ENCODE results near the gene ATP8B4. TPM values are rescaled to one million over a fixed set of nuclear protein-coding genes. Genes with fewer than 3 reads are reported as not detected.

The ATP8B4 gene
- total and polyA plus RNA-seq, 2 of the 8 experiments (the other 6 are each of a cell fraction or from before 2014, with no cell fraction given) = 0.17 to 0.24 TPM

- Histone ChIP-seq H2BK120ac (replicated peaks; ENCODE audit: low read depth, low read length) (no peak overlapping the region), H3K27ac (ENCODE audit: low read depth, low read length) (no peak overlapping the region), H2BK15ac (ENCODE audit: low read length) (no peak overlapping the region), H3K9ac (replicated peaks in 1 of 4; ENCODE audit: extremely low read depth in 1 of 4, low read depth in 3 of 4, low read length in 3 of 4) (no peak overlapping the region), H3K14ac (ENCODE audit: insufficient read length) (no peak overlapping the region), H2AK5ac (ENCODE audit: low read depth, low read length) (no peak overlapping the region), H2AFZ (ENCODE audit: low read length) (no peak overlapping the region), H3K27me3 (replicated peaks in 1 of 4; ENCODE audit: control insufficient read depth in 3 of 4, extremely low read depth in 1 of 4, insufficient read depth in 3 of 4, low read length in 3 of 4) (peaks cover 0 to 1% (median 0%) of the 10 kb centered on the region in 4 experiments; a peak in 1 of 7 replicates), H3K79me1 (ENCODE audit: low read depth, low read length) (no peaks in the 10 kb centered on the region), H2BK5ac (ENCODE audit: low read depth, low read length) (no peak overlapping the region), H4K20me1 (replicated peaks in 1 of 2; ENCODE audit: control insufficient read depth in 1 of 2, insufficient read depth in 2 of 2, low read length in 2 of 2) (no peaks in the 10 kb centered on the region), H3K9me3 (ENCODE audit: insufficient read depth in 2 of 2, low read depth in 1 of 2, low read length in 1 of 2) (no peaks in the 10 kb centered on the region), H2BK12ac (ENCODE audit: low read depth, low read length) (no peak overlapping the region), H2BK20ac (ENCODE audit: low read length) (no peak overlapping the region), H4K91ac (replicated peaks; ENCODE audit: insufficient read length, low read length) (no peak overlapping the region), H3K4me1 (replicated peaks in 1 of 4; ENCODE audit: control insufficient read depth in 3 of 4, insufficient read depth in 4 of 4, low read length in 3 of 4) (no peaks in the 10 kb centered on the region; a peak in 1 of 7 replicates), H3K4ac (replicated peaks; ENCODE audit: insufficient read length, low read depth, low read length) (no peak overlapping the region), H3K56ac (replicated peaks; ENCODE audit: insufficient read length, low read depth, low read length) (no peak overlapping the region), H3K23ac (ENCODE audit: insufficient read length) (no peak overlapping the region), H3K18ac (ENCODE audit: extremely low read depth, low read length) (no peak overlapping the region), H3K36me3 (ENCODE audit: control insufficient read depth in 2 of 4, insufficient read depth in 4 of 4, low read length in 3 of 4) (no peaks in the 10 kb centered on the region), H3K23me2 (ENCODE audit: low read depth, low read length) (no peaks in the 10 kb centered on the region), H3K4me2 (ENCODE audit: insufficient read depth in 1 of 2, low read depth in 2 of 2, low read length in 2 of 2) (no peak overlapping the region), H4K8ac (ENCODE audit: extremely low read depth, insufficient read depth, low read length) (no peak overlapping the region), H4K5ac (ENCODE audit: insufficient read length, low read depth, low read length) (no peak overlapping the region), H3K4me3 (ENCODE audit: extremely low read depth in 1 of 4, insufficient read depth in 2 of 4, low read depth in 3 of 4, low read length in 4 of 4) (no peak overlapping the region), H3K79me2 (ENCODE audit: control insufficient read depth in 1 of 2, insufficient read depth in 2 of 2, low read length in 2 of 2) (no peaks in the 10 kb centered on the region)
- WGBS, 2 experiments (ENCODE audit: extremely low coverage in 1 of 2, insufficient coverage in 1 of 2, insufficient read length in 1 of 2, insufficient replicate concordance in 2 of 2, low coverage in 1 of 2, low lambda C conversion rate in 2 of 2, missing lambda C conversion rate in 1 of 2) = 90% methylated on average over 1 of the region's 1 CpG; no CpG with 5 or more reads in 1 of the 2 experiments
- no peak for FAIRE-seq
- no peak for DNase-seq (ENCODE audit: low read depth in 1 of 2, low spot score in 2 of 2)
- POLR2A ChIA-PET (ENCODE audit: partially characterized antibody) = no interaction called here
- CTCF ChIA-PET (ENCODE audit: partially characterized antibody) = interaction anchor here (1.0 to 1.3 kb wide), 3 partner anchors 26 to 665 kb away, joined by 3 to 5 read pairs (median 3); no protein-coding TSS in a partner anchor
- no peak for TF ChIP-seq RNF2 (IDR thresholded peaks at IDR 0.05; ENCODE audit: borderline replicate concordance, low read depth, low read length, missing control alignments, poor library complexity, severe bottlenecking)
- TF ChIP-seq ATF2 (IDR thresholded peaks at IDR 0.05; ENCODE audit: low read length) = no peak
- no peak for TF ChIP-seq CTBP2 (IDR thresholded peaks at IDR 0.05; ENCODE audit: borderline replicate concordance, insufficient read depth, insufficient read length, low read length)
- TF ChIP-seq SP4 (IDR thresholded peaks at IDR 0.05; ENCODE audit: low read length) = no peak
- TF ChIP-seq EZH2 (IDR thresholded peaks at IDR 0.05; ENCODE audit: low read depth, low read length, severe bottlenecking) = no peak
- TF ChIP-seq BACH1 (IDR thresholded peaks at IDR 0.05; ENCODE audit: low read length) = no peak
- no peak for TF ChIP-seq BCL11A (IDR thresholded peaks at IDR 0.05; ENCODE audit: low read depth in 2 of 2, low read length in 2 of 2)
- no peak for TF ChIP-seq HDAC2 (IDR thresholded peaks at IDR 0.05; ENCODE audit: borderline replicate concordance in 1 of 2, low read depth in 2 of 2, low read length in 2 of 2)
- no peak for TF ChIP-seq KDM4A (IDR thresholded peaks at IDR 0.05; ENCODE audit: low read depth, low read length, severe bottlenecking)
- TF ChIP-seq JUN (IDR thresholded peaks at IDR 0.05; ENCODE audit: low read depth, low read length) = no peak
- no peak for TF ChIP-seq TBP (IDR thresholded peaks at IDR 0.05; ENCODE audit: low read depth, low read length)
- TF ChIP-seq CEBPB (IDR thresholded peaks at IDR 0.05; ENCODE audit: low read depth, low read length) = no peak
Observed at GRCh38 chr15:49900903-49901235, 218.2 kb downstream of the ATP8B4 start.
